Central memory CD4-positive, alpha-beta T cell (primary cell): Measurements from ENCODE around the gene RTF2.
"Not testable (repeated sequence)": the region's sequence is repeated elsewhere in the genome, so short reads cannot be mapped to it uniquely, and the experiment has no call there.

Source experiments
- DNase-seq: peaks from one replicate; pipeline ENCODE4 v3.0.0; 2022

The RTF2 gene

GRCh38 chr20:56554869-56555268 lies 86.4 kb downstream of the RTF2 start:
- no peak for DNase-seq

GRCh38 chr20:56558968-56559367 lies 90.5 kb downstream of the RTF2 start:
- DNase-seq = no peak

DNA sequence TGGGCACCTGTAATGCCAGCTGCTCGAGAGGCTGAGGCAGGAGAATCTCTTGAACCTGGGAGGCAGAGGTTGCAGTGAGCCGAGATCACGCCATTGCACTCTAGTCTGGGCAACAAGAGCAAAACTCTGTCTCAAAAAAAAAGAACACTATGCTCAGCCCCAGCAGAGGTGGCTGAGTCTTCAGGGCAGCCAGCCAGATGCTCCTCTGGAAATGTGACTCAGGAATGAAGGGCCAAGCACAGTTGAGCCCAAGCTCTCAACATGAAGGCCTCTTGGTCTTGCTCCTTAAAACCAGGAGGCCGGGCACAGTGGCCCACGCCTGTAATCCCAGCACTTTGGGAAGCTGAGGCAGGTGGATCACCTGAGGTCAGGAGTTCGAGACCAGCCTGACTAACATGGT lies 96.1 kb downstream of the RTF2 start:
- not testable (repeated sequence) for DNase-seq

- no peak for DNase-seq
Measured at GRCh38 chr20:56565511-56565910, 97.1 kb downstream of the RTF2 start.

- DNase-seq = no peak
Measured at GRCh38 chr20:56566621-56567020, 98.2 kb downstream of the RTF2 start.
